HG03565 (cell line): ENCODE measurements around the gene ZBTB26.
"Not testable (repeated sequence)": the region's sequence is repeated elsewhere in the genome, so short reads cannot be mapped to it uniquely, and the experiment has no call there.

Source experiments
- ATAC-seq: cut with Tn5 transposase; IDR thresholded peaks from one replicate; pipeline ENCODE4 v1.9.1; 2021; ENCODE audit warnings: mild to moderate bottlenecking, moderate library complexity; ENCODE audit not compliant: unreplicated experiment

The ZBTB26 gene

GRCh38 chr9:122929796-122930354, 1.4 kb downstream of the ZBTB26 start:
- ATAC-seq, result no peak

GRCh38 chr9:122923947-122924346, 7.4 kb downstream of the ZBTB26 start:
- no peak for ATAC-seq

DNA sequence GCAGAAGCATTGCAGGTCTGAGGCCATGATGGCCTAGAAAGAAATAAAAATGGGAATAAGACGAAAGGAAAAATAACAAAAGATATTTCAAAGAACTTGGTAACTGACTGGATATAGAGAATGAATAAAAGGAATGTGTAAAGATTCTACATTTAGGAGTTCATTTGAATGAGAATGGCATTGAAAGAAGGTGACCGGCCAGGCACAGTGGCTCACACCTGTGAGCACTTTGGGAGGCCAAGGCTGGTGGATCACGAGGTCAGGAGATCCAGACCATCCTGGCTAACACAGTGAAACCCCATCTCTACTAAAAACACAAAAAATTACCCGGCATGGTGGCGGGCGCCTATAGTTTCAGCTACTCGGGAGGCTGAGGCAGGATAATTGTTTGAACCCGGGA, 8.6 kb downstream of the ZBTB26 start:
- no peak for ATAC-seq

DNA sequence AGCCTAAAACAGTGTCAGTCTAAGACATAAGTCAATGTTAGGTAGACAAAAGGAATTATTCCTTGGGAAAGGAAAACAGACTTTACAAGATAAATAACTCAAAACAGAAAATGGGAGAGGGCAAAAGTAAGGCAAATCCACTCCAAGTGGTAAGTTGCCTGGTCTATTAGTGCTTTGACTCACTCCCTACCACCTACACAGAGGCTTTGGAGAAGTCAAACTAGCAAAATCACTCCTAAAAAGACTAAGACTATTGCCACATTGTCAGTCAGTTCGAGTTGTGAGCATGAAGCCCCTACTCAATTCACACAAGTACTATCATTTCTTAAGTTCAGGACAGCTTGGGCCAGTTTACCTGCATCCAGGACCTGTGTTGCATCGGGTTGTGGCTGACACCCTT, 13.0 kb downstream of the ZBTB26 start:
- ATAC-seq, result no peak

DNA sequence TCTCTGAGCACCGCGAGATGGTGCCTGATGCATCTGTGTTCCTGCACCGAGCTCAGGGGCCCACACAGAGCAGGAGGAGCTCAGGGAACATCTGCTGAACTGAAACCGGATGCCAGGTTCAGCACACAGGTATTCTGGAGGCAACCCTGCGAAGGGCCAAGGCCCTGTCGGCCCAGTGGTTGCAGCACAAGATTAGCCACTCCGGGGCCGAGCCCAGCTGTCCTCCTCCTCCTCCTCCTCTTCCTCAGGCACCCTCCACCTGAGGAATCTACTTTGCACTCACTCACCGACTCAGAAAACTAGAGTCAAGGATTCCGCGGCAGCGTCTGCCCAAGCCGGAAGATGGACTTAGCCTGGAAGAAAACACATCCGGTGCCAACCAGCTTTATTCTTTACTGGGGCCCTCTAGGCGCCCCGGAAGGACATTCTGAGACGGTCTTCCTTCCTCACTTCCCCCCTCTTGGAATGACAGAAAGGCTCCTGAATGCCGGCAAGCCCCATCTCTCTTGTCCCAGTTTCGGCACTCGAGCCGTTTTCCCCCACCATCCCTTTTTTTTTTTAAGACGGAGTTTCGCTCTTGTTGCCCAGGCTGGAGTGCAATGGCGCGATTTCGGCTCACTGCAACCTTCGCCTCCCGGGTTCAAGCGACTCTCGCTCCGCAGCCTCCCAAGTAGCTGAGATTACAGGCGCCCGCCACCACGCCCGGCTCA, 18.2 kb downstream of the ZBTB26 start, which contains the start of gene ZBTB6:
TSS of gene ZBTB6 (minus strand) at position 360 of the 710 bp plus-strand sequence. CDS start 1,251 bp downstream, outside the sequence.
- peak; percentile 92 for ATAC-seq

GRCh38 chr9:122912671-122912963, 18.7 kb downstream of the ZBTB26 start:
- no peak for ATAC-seq

DNA sequence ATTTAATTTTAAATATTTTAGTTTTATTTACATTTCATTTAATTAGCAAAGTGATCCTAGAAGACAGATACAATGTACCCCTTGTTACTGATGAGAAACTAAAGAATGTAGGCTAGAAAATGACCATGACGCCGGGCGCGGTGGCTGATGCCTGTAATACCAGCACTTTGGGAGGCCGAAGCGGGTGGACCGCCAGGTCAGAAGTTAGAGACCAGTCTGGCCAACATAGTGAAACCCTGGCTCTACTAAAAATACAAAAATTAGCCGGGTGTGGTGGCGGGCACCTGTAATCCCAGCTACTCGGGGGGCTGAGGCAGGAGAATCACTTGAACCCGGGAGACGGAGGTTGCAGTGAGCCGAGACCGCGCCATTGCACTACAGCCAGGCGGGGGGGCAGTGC, 25.2 kb downstream of the ZBTB26 start:
- not testable (repeated sequence) for ATAC-seq

GRCh38 chr9:122904823-122905710, 26.2 kb downstream of the ZBTB26 start, which contains the start of gene RC3H2:
RC3H2 (minus strand) TSS chr9:122905359; CDS start chr9:122897509, 7,850 bp downstream.
- ATAC-seq, result peak; percentile 86

- ATAC-seq, result peak; percentile 8
Observed at GRCh38 chr9:122904466-122904822, 26.9 kb downstream of the ZBTB26 start.

GRCh38 chr9:122900791-122901190, 30.5 kb downstream of the ZBTB26 start:
- ATAC-seq, result no peak

DNA sequence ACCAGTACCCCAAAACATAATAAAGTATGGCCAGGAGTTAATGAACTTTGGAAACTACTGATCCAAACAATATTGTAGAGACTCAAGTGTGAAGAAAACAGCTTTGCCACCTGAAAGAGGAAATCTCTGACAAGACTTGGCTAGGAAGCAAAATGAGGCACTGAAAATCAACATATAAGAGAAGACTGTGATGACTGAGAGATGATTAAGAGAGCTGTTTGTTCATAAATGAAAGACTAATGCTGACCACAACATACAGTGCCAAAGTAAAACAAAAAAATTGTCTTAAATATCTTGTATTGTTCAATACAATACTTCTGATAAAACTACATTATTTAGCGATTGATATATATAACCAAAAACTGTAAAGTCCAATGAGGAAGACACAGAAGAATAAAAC, 33.3 kb downstream of the ZBTB26 start:
- ATAC-seq, result no peak

GRCh38 chr9:122888480-122888879, 42.8 kb downstream of the ZBTB26 start:
- no peak for ATAC-seq

- ATAC-seq, result no peak
Observed at GRCh38 chr9:122883125-122883524, 48.2 kb downstream of the ZBTB26 start.

- ATAC-seq, result no peak
Observed at GRCh38 chr9:122879443-122879842, 51.9 kb downstream of the ZBTB26 start.

DNA sequence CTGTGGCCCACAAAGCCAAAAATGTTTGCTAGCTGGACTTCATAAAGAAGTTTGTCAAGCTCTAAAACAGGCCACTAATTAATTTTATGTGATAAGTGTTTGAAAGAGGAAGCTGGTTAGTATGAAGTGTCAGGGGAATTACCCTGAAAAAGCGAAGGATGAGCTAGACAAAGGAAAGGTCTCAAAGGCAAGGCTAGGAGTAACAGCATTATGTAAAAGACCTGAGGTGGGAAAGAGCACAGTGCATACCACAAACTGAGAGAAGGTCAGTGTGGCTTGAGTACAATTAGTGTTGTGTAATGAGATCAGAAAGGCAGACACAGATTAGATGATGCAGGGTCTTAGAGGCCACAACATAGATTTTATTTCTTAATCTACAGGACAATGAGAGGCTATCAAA, 55.8 kb downstream of the ZBTB26 start:
- no peak for ATAC-seq

DNA sequence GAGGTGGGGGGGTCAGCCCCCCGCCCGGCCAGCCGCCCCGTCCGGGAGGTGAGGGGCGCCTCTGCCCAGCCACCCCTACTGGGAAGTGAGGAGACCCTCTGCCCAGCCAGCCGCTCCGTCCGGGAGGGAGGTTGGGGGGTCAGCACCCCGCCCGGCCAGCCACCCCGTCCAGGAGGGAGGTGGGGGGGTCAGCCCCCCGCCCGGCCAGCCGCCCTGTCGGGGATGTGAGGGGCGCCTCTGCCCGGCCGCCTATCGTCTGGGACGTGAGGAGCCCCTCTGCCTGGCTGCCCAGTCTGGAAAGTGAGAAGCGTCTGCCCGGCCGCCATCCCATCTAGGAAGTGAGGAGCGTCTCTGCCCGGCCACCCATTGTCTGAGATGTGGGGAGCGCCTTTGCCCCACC, 64.0 kb downstream of the ZBTB26 start:
- ATAC-seq, result not testable (repeated sequence)

DNA sequence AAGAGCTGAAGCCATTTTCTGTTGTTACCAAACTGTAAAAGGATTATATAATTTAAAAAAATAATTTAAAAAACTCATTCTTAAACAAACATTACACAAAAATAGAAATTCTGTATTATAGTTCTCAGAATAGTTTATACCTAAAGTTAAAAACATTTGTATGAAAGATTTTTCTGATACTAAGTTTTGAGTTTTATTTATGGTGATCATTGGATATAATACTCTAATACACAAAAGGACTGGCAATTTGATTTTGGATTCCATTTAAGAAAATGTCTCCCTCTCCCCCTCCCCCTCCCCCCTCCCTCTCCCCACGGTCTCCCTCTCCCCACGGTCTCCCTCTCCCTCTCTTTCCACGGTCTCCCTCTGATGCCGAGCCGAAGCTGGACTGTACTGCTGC, 65.2 kb downstream of the ZBTB26 start:
- ATAC-seq, result no peak
